ENCODE measurements around the gene NAA25. TPM values are rescaled to one million over a fixed set of nuclear protein-coding genes. Genes with fewer than 3 reads are reported as not detected.

NAA25 gene
- total RNA-seq, result 18.6 TPM

GRCh38 chr12:112108202-112109079 is at the start of gene NAA25:
TSS of gene NAA25 (minus strand) at chr12:112108783. CDS start at chr12:112108773, 10 bp downstream.
- ATAC-seq, result peak; percentile 71

GRCh38 chr12:112153893-112154219 is 45.3 kb upstream of the NAA25 start:
- no peak for ATAC-seq

- ATAC-seq, result no peak
Measured at GRCh38 chr12:112153181-112153892, 44.8 kb upstream of the NAA25 start.

GRCh38 chr12:112151766-112152541 is 43.4 kb upstream of the NAA25 start:
- ATAC-seq, result no peak

- peak; percentile 94 for ATAC-seq
Measured at GRCh38 chr12:112149596-112149995, 41.0 kb upstream of the NAA25 start.

- ATAC-seq, result peak; percentile 20
Measured at GRCh38 chr12:112148031-112148513, 39.5 kb upstream of the NAA25 start.

- no peak for ATAC-seq
Measured at GRCh38 chr12:112146123-112146522, 37.5 kb upstream of the NAA25 start.

- no peak for ATAC-seq
Measured at GRCh38 chr12:112140728-112141127, 32.1 kb upstream of the NAA25 start.

- peak; percentile 13 for ATAC-seq
Measured at GRCh38 chr12:112134731-112135130, 26.1 kb upstream of the NAA25 start.

- ATAC-seq, result no peak
Measured at GRCh38 chr12:112133418-112133817, 24.8 kb upstream of the NAA25 start.

- ATAC-seq, result no peak
Measured at GRCh38 chr12:112131686-112132085, 23.1 kb upstream of the NAA25 start.

GRCh38 chr12:112130441-112130998 is 21.9 kb upstream of the NAA25 start:
- ATAC-seq, result no peak

- ATAC-seq, result no peak
Measured at GRCh38 chr12:112126911-112127310, 18.3 kb upstream of the NAA25 start.

GRCh38 chr12:112126000-112126438 is 17.4 kb upstream of the NAA25 start:
- ATAC-seq, result no peak

GRCh38 chr12:112125250-112125999 is 16.8 kb upstream of the NAA25 start, which contains the start of gene TRAFD1:
TSS of gene TRAFD1 (plus strand) at chr12:112125560. CDS start at chr12:112130523, 4,963 bp downstream.
- peak; percentile 98 for ATAC-seq

GRCh38 chr12:112124918-112125249 is 16.3 kb upstream of the NAA25 start:
- ATAC-seq, result no peak

GRCh38 chr12:112122823-112123690 is 14.5 kb upstream of the NAA25 start:
- no peak for ATAC-seq

- peak; percentile 56 for ATAC-seq
Measured at GRCh38 chr12:112121780-112122565, 13.4 kb upstream of the NAA25 start.

GRCh38 chr12:112117685-112118084 is 9.1 kb upstream of the NAA25 start:
- ATAC-seq, result no peak
